ENCODE measurements around the gene PRLR. TPM values are rescaled to one million over a fixed set of nuclear protein-coding genes. Genes with fewer than 3 reads are reported as not detected.
"Not testable (repeated sequence)": the region's sequence is repeated elsewhere in the genome, so short reads cannot be mapped to it uniquely, and the experiment has no call there.

The PRLR gene
- total and polyA plus RNA-seq, 10 donors = 0.02 to 0.82 (median 0.26) TPM

DNA sequence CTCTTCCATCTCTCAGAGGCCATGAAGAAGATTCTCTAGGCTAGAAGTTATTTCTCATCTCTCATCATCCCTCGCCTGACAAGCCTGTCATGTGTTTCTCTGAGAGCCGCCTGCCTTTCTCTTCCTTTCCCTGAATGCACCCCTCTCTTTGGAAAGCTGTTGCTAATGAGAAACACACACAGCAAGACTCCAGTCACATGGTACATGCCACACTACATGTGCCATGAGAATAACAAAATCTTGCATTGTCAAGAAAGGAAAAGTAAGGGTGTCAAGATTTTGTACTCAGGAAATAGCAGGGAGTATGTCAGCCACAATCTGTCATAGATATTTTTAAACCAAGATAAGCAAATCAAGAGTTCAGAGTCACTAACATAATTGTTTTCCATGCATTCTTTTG, 191.4 kb downstream of the PRLR start:
- WGBS, 5 donors = 63 to 85% (median 78%) methylated on average over 2 of the region's 2 CpGs
- H3K27me3 ChIP-seq (replicated peaks in 1 of 7) = peaks cover 0 to 14% (median 0%) of the 10 kb centered on the region in 7 donors
- H3K27ac ChIP-seq = no peak overlapping the region
- H3K4me1 ChIP-seq = no peaks in the 10 kb centered on the region
- no peaks in the 10 kb centered on the region for H3K36me3 ChIP-seq
- TF ChIP-seq POLR2A (IDR thresholded peaks at IDR 0.05) = no peak
- no peak for TF ChIP-seq POLR2AphosphoS5 (IDR thresholded peaks at IDR 0.05)
- TF ChIP-seq, protein P1, sequence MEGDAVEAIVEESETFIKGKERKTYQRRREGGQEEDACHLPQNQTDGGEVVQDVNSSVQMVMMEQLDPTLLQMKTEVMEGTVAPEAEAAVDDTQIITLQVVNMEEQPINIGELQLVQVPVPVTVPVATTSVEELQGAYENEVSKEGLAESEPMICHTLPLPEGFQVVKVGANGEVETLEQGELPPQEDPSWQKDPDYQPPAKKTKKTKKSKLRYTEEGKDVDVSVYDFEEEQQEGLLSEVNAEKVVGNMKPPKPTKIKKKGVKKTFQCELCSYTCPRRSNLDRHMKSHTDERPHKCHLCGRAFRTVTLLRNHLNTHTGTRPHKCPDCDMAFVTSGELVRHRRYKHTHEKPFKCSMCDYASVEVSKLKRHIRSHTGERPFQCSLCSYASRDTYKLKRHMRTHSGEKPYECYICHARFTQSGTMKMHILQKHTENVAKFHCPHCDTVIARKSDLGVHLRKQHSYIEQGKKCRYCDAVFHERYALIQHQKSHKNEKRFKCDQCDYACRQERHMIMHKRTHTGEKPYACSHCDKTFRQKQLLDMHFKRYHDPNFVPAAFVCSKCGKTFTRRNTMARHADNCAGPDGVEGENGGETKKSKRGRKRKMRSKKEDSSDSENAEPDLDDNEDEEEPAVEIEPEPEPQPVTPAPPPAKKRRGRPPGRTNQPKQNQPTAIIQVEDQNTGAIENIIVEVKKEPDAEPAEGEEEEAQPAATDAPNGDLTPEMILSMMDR (IDR thresholded peaks at IDR 0.05 in 8 of 11, conservative IDR thresholded peaks at IDR 0.05 in 3 of 11) = no peak
- no peak overlapping the region for H3K4me3 ChIP-seq
- no peaks in the 10 kb centered on the region for H3K9me3 ChIP-seq
- intact Hi-C loops (cut with DNase I; ENCODE audit: low total_unique reads) = no loop called here
- no peak for DNase-seq

DNA sequence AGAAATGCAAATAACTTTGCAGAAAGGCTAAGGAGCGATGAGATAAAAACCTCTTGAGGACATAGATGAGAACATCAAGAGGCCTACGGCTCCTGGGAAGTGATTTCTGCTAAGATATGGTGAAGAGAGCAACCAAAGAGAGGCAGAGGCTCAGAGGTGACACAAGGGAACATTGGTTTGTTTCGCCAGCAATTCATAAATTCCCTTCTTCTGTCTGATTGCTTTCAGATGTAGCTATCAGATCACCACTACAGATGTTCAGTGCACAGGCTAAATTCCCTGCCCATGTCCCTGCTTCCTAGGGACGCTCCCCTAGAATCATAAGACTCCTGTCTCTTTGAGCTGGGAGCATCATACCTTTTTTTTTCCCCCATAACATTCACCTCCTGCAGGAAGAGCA, 193.8 kb downstream of the PRLR start:
- no peaks in the 10 kb centered on the region for H3K9me3 ChIP-seq
- WGBS, 5 donors = 77 to 86% (median 79%) methylated on average over 4 of the region's 4 CpGs
- TF ChIP-seq POLR2A (IDR thresholded peaks at IDR 0.05) (no peak), POLR2AphosphoS5 (IDR thresholded peaks at IDR 0.05) (no peak)
- TF ChIP-seq, protein P1 (IDR thresholded peaks at IDR 0.05 in 8 of 11, conservative IDR thresholded peaks at IDR 0.05 in 3 of 11) = no peak
- peaks cover 0 to 8% (median 0%) of the 10 kb centered on the region in 7 donors for H3K27me3 ChIP-seq (replicated peaks in 1 of 7)
- intact Hi-C loops (cut with DNase I; ENCODE audit: low total_unique reads) = no loop called here
- H3K4me1 ChIP-seq = no peaks in the 10 kb centered on the region
- no peak for DNase-seq
- no peaks in the 10 kb centered on the region for H3K36me3 ChIP-seq
- no peak overlapping the region for H3K27ac ChIP-seq
- no peak overlapping the region for H3K4me3 ChIP-seq

- DNase-seq; intact Hi-C loops (cut with DNase I; ENCODE audit: low total_unique reads); H3K36me3 ChIP-seq; H3K27me3 ChIP-seq (replicated peaks in 1 of 7); H3K4me1 ChIP-seq; H3K4me3 ChIP-seq; H3K9me3 ChIP-seq; H3K27ac ChIP-seq: not testable (repeated sequence)
- WGBS, 5 donors = 83 to 91% (median 86%) methylated on average over 4 of the region's 4 CpGs
Measured at GRCh38 chr5:35035929-35036328, 194.4 kb downstream of the PRLR start.

GRCh38 chr5:35035271-35035670, 195.0 kb downstream of the PRLR start:
- H3K9me3 ChIP-seq = no peaks in the 10 kb centered on the region
- WGBS, 5 donors = 72 to 84% (median 80%) methylated on average over 3 of the region's 3 CpGs
- no peak for DNase-seq
- no peak overlapping the region for H3K27ac ChIP-seq
- H3K36me3 ChIP-seq = no peaks in the 10 kb centered on the region
- no peak overlapping the region for H3K4me3 ChIP-seq
- intact Hi-C loops (cut with DNase I; ENCODE audit: low total_unique reads) = no loop called here
- TF ChIP-seq POLR2A (IDR thresholded peaks at IDR 0.05) (no peak), POLR2AphosphoS5 (IDR thresholded peaks at IDR 0.05) (no peak)
- TF ChIP-seq, protein P1 (IDR thresholded peaks at IDR 0.05 in 8 of 11, conservative IDR thresholded peaks at IDR 0.05 in 3 of 11) = no peak
- peaks cover 0 to under 1% (median 0%) of the 10 kb centered on the region in 7 donors for H3K27me3 ChIP-seq (replicated peaks in 1 of 7)
- H3K4me1 ChIP-seq = no peaks in the 10 kb centered on the region

DNA sequence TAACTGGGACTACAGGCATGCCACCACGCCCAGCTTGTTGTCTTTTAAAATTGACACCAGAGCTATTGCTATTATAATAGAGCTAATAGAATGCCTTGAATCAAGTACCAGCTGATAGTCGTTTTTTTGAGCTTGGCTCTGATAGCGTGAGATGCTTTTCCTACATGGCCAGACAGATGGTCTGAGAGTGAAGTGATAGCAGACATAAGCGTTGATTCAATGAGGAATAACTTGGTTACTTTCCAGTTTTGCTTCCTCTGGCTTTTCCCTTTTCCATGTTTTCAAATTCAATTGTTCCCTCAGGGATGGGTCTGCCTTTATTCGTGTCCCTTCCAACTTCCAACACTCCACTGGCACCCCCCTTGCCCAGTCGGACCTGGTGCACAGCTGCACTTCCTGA, 197.9 kb downstream of the PRLR start:
- Histone ChIP-seq H3K4me3 (no peak overlapping the region), H3K4me1 (no peaks in the 10 kb centered on the region), H3K27me3 (replicated peaks in 1 of 7) (no peaks in the 10 kb centered on the region), H3K27ac (no peak overlapping the region), H3K9me3 (no peaks in the 10 kb centered on the region), H3K36me3 (no peaks in the 10 kb centered on the region)
- intact Hi-C loops (cut with DNase I; ENCODE audit: low total_unique reads) = no loop called here
- WGBS, 5 donors = 56 to 75% (median 61%) methylated on average over 6 of the region's 6 CpGs
- TF ChIP-seq, protein P1 (IDR thresholded peaks at IDR 0.05 in 8 of 11, conservative IDR thresholded peaks at IDR 0.05 in 3 of 11) = no peak
- TF ChIP-seq POLR2A (IDR thresholded peaks at IDR 0.05) (no peak), POLR2AphosphoS5 (IDR thresholded peaks at IDR 0.05) (no peak)
- no peak for DNase-seq
